HG02973 (cell line): Measurements from ENCODE around the gene FAM76B.
A peak's percentile ranks its signal among the peaks of the same experiment; 100 is the strongest.

Source experiments
- ATAC-seq: cut with Tn5 transposase; IDR thresholded peaks from one replicate; pipeline ENCODE4 v1.9.1; 2021; ENCODE audit warnings: moderate library complexity; ENCODE audit not compliant: unreplicated experiment

Gene FAM76B

GRCh38 chr11:95792700-95793099, 3.1 kb upstream of the FAM76B start:
- no peak for ATAC-seq

DNA sequence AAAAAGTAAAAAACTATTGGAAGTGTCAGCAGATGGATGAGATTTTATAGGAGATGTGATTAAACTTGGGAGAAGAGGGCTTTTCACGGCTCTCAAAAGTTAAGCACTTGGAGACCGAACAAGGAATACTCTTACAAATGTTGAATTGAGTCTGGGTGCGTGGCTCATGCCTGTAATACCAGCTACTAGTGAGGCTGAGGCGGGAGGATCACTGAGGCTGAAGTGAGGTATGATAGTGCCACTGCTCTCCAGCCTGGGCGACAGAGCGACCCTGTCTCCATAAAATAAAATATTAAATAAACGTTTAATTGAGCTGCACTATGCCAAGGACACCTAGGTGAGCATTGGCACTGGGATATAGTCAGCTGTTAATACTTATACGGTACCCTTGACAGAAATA, 2.6 kb upstream of the FAM76B start:
- ATAC-seq = no peak

- no peak for ATAC-seq
These were observed 2.1 kb upstream of the FAM76B start for GRCh38 chr11:95791709-95792033.

- ATAC-seq = peak; percentile 12
These were observed 1.5 kb upstream of the FAM76B start for GRCh38 chr11:95790933-95791708.

GRCh38 chr11:95790123-95790932, 746 bp upstream of the FAM76B start, which contains the start of gene CEP57:
Gene CEP57, plus strand, starts transcription at chr11:95790498. Its CDS starts 201 bp downstream, at chr11:95790699.
- peak; percentile 64 for ATAC-seq

GRCh38 chr11:95788921-95789505, 569 bp downstream of the FAM76B start:
- ATAC-seq = no peak

GRCh38 chr11:95780544-95780943, 9.0 kb downstream of the FAM76B start:
- ATAC-seq = no peak

DNA sequence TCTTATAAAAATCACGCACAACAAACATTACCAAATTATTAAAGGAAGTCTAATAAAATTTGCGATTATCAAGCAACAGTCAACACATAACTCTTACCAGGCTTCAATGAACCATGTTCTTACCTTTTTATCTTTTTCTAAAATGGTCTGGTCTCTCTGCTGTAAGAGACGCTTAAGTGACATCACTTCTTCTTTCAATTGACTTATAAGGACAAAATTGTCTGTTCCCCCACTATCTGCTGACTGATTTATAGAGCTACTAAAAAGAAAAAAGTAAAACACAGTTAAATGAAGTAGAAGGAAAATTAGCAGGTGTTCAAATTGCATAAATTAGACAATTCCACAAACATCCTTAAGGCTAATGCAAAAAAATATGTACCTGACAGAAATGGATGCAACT, 10.9 kb downstream of the FAM76B start:
- ATAC-seq = no peak

DNA sequence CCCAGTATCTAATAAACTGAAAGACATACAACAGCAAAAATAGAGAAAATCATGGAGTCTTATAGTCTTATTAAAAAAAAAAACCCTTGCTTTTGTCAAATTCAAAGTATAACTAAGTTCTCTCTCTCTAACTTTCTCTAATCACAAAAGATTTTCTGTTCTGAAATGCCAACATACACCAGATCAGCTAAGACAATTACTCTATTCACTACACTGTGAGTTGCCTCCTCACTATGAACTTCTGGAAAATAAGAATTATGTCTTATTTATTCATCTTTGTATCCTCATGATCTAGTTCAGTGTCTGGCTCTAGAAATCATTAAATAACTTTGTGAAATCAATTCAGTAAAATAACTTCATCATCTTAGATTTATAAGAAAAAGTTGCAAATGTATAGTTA, 12.7 kb downstream of the FAM76B start:
- ATAC-seq = no peak

- ATAC-seq = no peak
These were observed 21.1 kb downstream of the FAM76B start for GRCh38 chr11:95768521-95768920.

DNA sequence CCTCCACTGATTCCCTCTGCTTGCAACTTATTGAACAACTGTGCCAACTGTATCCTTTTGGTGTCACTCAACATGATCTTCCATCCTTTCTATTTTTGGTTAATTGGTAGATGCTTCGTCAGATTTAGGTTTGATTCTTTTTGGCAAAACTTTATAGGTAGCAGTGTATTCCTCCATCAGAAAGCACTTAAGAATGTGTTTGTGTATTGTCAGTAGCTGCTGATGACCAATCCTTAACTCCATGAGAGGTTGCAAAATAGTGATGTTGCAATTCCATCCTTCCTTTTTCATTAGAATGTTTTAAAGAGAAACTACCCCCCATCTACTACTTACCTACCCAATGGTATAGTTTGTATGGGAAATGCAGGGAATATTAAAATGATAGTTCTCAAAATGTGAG, 22.1 kb downstream of the FAM76B start:
- no peak for ATAC-seq

- no peak for ATAC-seq
These were observed 22.9 kb downstream of the FAM76B start for GRCh38 chr11:95766701-95767100.

DNA sequence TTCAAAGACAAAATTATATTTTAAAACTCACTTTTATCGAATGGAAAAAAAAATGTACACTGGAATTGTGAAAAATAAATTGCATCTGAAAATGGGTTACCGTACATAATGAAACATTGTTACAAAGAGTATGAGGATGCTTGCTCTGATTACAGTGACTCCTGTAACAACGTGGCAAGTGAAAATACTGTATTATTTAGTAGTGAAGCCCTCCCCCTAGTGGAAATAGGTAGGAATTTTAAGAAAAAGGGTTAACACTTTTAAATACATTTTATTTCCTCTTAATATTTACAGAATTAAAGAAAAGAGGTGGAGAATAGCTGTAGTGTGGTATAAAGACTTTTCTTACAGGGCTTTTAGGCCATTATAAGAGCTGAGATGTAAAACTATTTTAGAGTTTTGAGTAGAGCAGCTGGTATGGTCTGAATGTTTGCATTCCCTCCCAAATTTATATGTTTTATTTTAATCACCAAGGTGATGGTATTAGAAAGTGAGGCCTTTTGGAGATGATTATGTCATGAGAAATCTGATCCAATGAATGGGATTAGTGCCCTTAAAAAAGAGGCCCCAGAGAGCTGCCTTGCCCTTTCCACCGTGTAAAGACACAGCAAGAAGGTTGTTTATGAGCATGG, 25.2 kb downstream of the FAM76B start:
- ATAC-seq = peak; percentile 74

DNA sequence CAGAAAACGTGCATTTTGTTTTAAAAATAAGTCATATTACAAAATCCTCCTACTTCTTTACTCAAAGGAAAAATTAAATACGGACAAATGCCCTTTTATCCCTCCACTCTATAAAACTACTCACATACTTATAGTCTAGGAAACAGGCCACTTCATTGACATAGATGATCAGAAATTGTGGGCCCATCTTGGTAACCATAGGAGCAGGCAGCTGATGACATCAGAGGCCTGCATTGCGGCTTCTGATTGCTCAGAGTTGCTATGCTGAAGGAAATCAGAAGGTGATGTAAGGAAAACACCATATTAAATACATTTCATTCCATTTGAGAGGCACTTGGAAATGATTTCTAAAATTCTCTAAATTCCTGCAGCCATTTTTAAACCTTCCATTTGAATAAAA, 27.0 kb downstream of the FAM76B start:
- no peak for ATAC-seq

DNA sequence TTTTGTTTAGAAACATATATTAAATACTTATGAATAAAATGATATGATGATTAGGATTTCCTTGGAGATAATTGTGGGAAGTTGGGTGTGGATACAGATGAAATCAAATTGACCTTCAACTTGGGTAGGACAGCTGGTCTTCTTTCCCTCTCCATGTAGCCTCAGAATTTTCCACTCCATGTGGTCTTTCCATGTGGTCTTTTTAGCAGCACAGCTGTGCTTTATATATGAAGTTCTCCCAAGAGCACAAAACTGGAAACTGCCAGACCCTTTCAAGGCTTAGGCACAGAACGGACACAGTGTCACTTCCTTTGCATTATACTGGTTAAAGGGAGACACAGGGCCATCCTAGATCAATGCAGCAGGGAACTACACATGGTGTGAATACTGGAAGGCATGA, 28.6 kb downstream of the FAM76B start:
- no peak for ATAC-seq

- no peak for ATAC-seq
These were observed 38.1 kb downstream of the FAM76B start for GRCh38 chr11:95751515-95751914.

DNA sequence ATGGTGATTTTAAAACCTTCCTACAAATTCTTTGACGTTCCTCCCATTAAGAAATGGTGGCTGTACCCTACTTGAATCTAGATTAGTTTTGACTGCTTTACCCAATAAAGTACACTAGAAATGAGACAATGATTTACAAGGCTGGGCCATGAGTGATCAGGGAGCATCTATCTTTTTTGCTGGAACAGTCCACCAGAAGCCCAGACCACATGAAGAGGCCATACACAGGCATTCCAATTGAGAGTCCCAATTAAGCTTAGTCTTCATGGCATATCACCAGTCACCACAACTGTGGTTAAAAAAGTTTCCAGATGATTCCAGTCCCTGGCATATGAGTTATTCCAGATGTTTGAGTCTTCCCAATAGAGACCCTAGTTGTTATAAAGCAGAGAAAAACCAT, 39.5 kb downstream of the FAM76B start:
- ATAC-seq = no peak

DNA sequence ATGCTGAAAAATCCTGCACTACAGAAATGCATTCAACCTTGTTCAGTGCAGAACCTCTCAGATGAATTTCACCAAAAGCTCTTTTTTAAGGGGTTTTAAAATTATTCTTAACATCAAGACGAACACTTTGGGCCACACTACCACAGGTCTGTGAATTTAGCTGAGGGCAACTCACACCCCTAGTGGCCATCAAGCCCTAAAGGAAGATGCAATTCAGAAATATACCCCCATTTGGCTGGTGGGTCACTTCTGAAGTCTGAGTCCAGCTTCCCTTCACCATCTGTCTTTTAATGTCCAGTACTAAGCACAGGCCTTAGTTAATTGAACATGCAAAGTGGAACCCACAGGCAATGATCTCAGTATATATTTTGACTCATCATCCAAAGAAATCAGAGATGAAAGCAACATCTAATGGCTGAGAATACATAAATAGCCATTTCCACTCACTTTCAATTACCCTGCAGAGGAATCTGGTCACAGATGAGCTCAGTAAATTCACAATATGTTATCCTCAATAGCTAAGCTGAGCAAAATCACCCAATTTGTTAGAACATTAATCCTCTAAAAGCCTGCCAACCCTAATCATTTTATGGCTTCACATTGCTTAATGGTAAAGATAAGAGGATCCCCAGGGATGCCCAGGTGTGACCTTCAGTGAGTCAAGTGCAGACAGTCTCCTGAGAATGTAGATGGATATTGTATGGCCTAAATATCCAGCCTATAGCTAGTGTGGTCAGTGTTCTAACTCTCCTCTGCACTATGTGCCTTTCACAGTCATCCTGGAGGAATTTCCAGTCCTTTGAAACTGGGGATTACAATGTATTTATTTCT, 50.3 kb downstream of the FAM76B start:
- ATAC-seq = no peak

DNA sequence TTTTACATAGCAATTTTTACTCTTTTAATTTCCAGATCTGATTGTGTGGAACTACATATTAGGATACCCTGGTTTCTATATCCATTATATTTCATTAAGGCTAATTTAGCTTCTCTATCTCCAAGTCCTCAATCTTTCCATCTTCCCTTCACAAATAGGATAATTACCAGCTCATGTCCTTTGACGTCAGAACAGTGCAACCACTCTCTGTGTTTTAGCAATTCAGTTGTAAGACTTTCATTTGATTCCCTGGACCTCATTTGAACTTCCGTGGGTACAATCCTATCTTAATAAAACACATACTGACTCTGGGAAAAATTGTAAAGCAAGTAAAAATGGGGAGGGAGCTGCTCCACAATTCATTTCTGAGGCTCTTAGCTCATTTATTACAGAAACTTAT, 52.8 kb downstream of the FAM76B start:
- ATAC-seq = no peak

DNA sequence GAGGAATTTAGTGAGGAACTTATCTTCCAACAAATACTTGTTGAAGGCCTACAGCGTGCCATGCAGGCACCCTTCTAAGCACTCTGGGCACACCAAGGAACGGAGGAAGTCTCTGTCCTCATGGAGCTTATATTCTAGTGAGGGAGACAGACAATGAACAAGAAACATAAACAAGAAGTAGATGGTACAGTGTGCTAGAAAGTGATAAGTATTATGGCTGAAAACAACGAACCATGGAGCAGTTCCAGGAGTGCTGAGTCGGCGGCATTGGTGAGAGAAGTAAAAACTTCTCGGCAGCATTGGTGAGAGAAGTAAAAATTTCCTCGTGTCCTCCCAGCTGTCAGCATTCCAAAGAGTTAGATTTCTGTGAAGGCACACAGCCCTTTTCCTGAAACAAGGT, 53.2 kb downstream of the FAM76B start:
- no peak for ATAC-seq
